Dermis blood vessel endothelial cell (primary cell): ENCODE results near the gene HDAC9. TPM values are rescaled to one million over a fixed set of nuclear protein-coding genes. Genes with fewer than 3 reads are reported as not detected.

ENCODE experiments used
- DNase-seq: peaks from one replicate; pipeline ENCODE4 v3.0.0; 2010
- total RNA-seq: library from RNA; depleted of rRNA; stranded (reverse); fragments of >200 nt; gene quantifications from 2 replicates; pipeline ENCODE4 v1.2.3, GENCODE V29; 2014

Gene HDAC9
- total RNA-seq, 1 donor from 2014 or later, result 3.9 TPM

GRCh38 chr7:18558503-18558902 lies 63.0 kb downstream of the HDAC9 start:
- no peak for DNase-seq

DNA sequence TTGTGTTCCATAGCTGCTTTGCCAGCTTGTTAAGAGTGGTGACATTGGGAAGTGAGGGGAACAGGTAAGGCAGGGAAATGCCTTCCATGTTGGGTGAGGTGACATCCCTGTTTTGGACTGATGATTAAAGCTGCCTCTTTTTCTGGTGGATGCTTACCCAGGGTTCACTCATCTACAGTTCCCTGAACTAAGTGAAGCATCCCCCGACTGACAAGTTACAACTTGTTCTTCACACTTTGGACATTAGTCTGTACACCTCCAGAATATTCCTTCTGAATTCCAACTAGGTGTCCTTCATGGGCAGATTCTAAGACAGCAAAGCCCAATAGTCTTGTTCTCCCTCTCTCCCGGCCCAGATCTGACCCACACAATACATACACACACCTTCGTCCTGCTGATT lies 63.4 kb downstream of the HDAC9 start:
- DNase-seq, result no peak

DNA sequence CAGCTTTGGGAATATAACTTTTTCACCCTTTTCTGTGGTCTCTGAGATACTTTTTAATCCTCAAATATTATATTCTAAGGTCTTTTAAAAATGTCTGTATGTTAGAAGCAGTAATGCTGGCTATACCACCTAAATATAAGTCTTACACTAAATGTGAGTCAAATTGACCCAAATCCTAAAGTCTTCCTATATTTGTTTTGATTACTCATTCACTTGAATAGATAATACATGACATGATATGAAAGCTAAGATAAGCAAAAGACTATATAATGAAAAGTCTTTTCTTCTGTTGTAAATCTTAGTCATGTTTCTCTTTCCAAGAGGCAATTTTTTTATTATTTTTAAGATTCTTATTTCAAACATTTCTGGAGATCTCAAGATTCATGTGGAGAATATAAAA lies 64.2 kb downstream of the HDAC9 start:
- no peak for DNase-seq

DNA sequence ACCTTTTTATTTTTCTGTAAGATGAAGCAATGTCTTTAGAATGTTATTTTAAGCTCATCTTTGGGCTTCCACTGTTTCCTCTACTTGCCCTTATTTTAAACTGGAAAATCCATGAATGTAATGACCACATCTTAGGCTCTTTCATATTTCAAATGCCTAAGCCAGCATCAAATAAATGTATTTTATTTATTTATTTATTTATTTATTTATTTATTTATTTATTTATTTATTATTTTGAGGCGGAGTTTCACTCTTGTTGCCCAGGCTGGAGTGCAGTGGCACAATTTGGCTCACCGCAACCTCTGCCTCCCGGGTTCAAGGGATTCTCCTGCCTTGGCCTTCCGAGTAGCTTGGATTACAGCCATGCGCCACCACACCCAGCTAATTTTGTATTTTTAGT lies 69.2 kb downstream of the HDAC9 start:
- no peak for DNase-seq

DNA sequence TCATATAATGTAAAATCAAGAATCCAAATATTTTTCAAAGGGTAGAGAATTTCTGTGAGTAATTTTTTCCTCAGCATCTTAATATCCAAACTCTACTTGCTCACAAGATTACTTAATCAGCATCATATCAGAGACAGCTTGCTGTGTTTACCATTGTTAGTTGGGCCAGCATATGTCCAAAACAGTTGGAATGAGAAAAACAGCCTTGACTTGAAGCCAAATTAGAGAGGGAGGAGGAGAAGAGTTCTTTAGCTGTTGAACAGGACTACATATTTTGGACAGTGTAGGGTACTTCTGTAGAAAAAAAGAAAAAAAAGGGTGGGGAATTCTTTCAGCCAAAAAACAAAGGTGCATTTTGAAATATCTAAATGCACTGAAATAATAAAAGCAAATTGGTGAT lies 69.8 kb downstream of the HDAC9 start:
- no peak for DNase-seq

GRCh38 chr7:18566205-18566604 lies 70.7 kb downstream of the HDAC9 start:
- DNase-seq, result no peak

DNA sequence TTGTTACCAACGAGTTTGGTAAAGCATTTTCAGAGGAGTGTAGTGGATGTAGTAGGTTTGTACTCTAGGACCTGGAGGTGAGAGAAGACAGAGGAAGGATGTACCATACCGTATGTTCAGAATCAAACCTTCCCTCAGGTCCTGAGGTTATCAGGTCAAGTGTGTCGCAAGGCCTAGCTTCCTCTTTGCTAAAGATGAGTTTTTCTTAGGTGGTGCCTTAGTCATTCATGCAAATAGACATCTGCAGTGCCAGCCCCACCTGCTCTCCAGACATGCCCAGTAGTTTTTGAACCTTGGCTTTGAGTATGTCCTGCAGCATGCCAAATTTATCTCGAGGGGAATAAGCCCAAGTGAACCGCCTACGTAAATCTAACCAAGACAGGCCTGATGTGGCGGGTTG lies 71.3 kb downstream of the HDAC9 start:
- no peak for DNase-seq

DNA sequence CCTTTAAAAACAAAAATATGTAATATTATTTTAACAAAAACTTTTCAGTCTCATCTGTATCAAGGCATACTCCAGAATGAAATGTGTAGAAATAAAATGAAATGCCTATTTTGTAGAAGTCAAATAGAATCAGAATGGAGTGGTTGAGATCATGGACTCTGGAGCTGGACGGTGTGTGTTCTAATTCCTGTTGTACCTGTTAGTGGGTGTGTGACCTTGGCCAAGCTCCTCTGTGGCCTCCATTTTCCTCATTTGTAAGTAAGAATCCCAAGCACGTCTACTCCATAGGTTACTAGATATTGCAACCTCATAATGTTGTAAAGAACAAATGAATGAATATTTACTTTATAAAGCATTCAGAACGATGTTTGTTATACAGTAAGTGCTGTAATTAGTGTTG lies 74.9 kb downstream of the HDAC9 start:
- no peak for DNase-seq

DNA sequence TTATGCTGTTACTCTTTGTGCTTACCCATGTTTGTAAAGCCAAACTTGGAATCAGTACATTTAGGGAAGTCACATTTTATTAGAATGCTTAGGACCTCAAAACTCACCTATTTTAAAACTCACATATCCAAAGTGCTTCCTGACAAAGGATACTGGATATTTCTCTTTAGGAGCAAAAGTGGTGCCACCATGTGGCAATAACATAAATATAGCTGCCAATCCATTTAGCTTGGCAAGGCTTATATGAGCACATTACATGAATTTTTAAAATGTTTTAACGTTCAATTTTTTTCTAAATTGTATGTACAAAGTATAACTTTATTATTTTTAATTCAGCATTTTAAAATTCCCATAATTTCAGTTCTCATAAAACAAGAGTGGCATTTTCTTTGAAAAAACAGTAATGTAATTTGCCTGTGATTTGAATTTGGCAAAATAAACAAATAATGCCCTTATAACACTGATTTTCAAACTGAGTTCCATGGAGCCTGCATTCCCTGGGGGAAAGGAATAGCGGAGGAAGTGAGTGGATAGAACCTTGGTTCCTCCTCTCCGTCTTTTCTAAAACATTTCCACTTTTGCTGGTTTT lies 75.4 kb downstream of the HDAC9 start:
- peak; percentile 73 for DNase-seq

- no peak for DNase-seq
Measured at GRCh38 chr7:18572154-18572553, 76.6 kb downstream of the HDAC9 start.

DNA sequence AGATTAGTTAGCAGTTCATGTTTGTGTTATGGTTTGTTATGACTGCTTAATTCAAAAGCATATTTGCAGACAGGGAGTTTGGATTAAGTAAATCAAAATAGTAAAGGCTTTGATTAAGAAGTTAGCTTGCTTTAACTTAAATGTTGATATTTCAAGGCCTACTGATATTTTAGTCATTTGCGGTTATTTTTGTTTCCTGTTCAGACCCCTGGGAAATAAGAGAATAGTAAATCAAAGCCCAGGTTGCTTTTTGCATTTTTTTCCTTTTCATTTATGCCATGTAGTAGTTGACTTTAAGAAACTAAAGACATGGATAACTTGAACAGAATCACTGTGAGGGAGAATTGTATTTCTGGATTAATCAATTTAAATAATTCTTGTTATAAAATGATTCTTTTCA lies 77.3 kb downstream of the HDAC9 start:
- DNase-seq, result no peak

GRCh38 chr7:18573410-18574234 lies 78.1 kb downstream of the HDAC9 start:
- DNase-seq, result no peak

GRCh38 chr7:18574235-18574540 lies 78.6 kb downstream of the HDAC9 start:
- no peak for DNase-seq

- DNase-seq, result no peak
Measured at GRCh38 chr7:18574676-18575075, 79.1 kb downstream of the HDAC9 start.

DNA sequence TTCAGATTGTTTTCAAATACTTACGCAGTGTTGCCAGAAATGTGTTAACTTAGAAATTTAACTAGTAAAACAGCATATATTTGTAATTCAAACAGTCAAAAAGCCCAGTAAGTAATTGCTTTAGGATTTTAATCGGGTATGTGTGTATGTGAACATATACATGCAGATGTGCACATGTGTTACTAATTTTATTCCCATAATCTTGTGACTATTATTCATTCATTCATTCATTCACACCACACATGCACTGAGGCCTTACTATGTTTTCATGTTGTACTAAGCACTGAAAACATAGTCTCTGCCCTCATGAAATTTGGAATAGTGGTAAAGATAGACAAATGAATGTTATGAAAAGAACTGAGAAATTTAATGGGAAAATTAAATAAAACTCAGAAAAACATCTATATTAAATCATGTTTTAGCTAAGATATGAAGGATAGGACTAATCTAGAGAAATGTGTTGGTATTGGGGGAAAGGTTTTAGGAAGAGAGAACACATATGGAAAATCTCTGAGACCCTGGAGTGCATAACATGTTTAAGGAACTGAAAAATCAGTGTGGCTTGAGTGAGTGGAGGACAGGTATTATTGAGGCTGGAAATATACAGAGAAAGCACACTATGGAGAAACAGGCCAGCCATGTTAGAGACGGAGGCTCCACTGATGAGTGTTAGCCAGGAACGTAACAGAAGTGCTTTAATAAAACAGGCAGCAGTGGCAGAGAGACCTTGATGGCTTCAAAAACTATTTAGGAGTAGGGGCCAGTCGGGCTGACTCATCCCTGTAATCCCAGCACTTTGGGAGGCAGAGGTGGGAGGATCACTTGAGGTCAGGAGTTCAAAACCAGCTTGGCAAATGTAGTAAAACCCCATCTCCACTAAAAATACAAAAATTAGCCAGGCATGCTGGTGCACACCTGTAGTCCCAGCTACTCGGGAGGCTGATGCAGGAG lies 80.3 kb downstream of the HDAC9 start:
- no peak for DNase-seq

GRCh38 chr7:18577096-18577771 lies 81.7 kb downstream of the HDAC9 start:
- DNase-seq, result no peak

- no peak for DNase-seq
Measured at GRCh38 chr7:18579698-18580097, 84.1 kb downstream of the HDAC9 start.

DNA sequence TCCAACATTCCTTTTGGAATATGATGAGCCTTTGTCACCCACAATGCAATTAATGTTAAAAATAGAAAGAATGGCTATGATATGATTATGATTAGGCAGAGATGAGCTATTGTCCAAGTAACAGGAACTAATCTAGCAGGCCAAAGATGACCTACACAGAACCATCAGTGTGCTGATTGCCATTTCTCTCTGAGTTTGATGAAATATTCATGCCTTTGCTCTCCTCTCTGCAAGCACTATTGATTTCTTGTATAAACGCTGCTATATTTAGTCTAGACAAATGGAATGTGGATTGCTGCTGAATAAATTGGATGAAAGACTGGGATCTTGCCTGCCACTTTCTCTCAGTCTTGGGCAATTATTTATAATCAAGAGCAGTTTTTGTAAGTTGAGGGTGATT lies 85.4 kb downstream of the HDAC9 start:
- DNase-seq, result no peak

- no peak for DNase-seq
Measured at GRCh38 chr7:18583305-18583704, 87.8 kb downstream of the HDAC9 start.

DNA sequence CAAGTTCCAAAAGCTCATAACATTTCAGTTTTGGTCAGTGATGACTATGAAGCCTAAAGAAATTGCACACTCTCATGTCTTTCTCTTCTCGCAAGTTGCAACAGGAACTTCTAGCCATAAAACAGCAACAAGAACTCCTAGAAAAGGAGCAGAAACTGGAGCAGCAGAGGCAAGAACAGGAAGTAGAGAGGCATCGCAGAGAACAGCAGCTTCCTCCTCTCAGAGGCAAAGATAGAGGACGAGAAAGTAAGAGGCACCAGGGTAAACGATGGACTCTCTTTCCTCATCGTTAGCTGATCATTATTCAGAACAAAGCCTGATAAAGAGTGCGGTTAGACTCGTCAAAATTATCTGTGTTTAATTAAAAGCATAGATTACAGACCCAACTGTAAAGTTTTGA lies 94.7 kb downstream of the HDAC9 start:
- DNase-seq, result no peak

GRCh38 chr7:18590744-18591340 lies 95.3 kb downstream of the HDAC9 start:
- DNase-seq, result peak; percentile 68

- no peak for DNase-seq
Measured at GRCh38 chr7:18593602-18594279, 98.2 kb downstream of the HDAC9 start.
